ENCODE data around the gene MRPL41. TPM values are rescaled to one million over a fixed set of nuclear protein-coding genes. Genes with fewer than 3 reads are reported as not detected.

Gene MRPL41
- total and polyA plus RNA-seq, 2 of the 13 experiments (the other 11 are each of a cell fraction or from before 2014, with no cell fraction given): 20.9 to 54.0 TPM

DNA sequence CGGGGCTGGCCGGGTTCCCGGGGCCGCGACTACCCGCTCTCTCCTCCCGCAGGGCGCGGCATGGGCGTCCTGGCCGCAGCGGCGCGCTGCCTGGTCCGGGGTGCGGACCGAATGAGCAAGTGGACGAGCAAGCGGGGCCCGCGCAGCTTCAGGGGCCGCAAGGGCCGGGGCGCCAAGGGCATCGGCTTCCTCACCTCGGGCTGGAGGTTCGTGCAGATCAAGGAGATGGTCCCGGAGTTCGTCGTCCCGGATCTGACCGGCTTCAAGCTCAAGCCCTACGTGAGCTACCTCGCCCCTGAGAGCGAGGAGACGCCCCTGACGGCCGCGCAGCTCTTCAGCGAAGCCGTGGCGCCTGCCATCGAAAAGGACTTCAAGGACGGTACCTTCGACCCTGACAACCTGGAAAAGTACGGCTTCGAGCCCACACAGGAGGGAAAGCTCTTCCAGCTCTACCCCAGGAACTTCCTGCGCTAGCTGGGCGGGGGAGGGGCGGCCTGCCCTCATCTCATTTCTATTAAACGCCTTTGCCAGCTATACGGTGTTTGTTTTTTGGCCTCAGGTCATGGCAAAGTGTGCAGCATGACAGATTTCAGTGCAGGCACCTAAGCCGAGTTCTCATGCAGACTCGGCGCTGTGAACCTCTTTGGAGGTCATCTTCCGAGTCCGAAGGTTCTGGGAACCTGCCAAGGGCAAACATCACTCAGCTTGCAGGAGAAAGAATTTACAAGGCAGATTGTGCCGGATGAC lies 516 bp downstream of the MRPL41 start (continued):
- TF ChIP-seq ZNF550 (CRISPR knock-in tag; IDR thresholded peaks at IDR 0.05; ENCODE audit: borderline replicate concordance) (no peak), PHB2 (IDR thresholded peaks at IDR 0.05; ENCODE audit: partially characterized antibody) (no peak), DR1 (CRISPR knock-in tag; IDR thresholded peaks at IDR 0.05) (no peak; the same call in 1 of the 2 replicates), KDM1A (CRISPR knock-in tag; IDR thresholded peaks at IDR 0.05) (no peak), TFDP1 (CRISPR knock-in tag; IDR thresholded peaks at IDR 0.05; ENCODE audit: borderline replicate concordance) (peak; percentile 4; the same call in 1 of the 2 replicates), ZBTB38 (CRISPR knock-in tag; IDR thresholded peaks at IDR 0.05) (0 out of 2 replicates have a peak, but pooled peaks have one; percentile 42), CEBPG (CRISPR knock-in tag; IDR thresholded peaks at IDR 0.05) (no peak), HNF4G (IDR thresholded peaks at IDR 0.05; ENCODE audit: borderline replicate concordance, low read depth, low read length) (no peak), HNF4G (CRISPR knock-in tag; IDR thresholded peaks at IDR 0.05; ENCODE audit: borderline replicate concordance, low read depth) (no peak), TBP (CRISPR knock-in tag; IDR thresholded peaks at IDR 0.05) (no peak), ZNF281 (CRISPR knock-in tag; IDR thresholded peaks at IDR 0.05; ENCODE audit: borderline replicate concordance) (peak; percentile 53), ZNF687 (CRISPR knock-in tag; IDR thresholded peaks at IDR 0.05) (peak; percentile 66), ZNF34 (CRISPR knock-in tag; IDR thresholded peaks at IDR 0.05; ENCODE audit: borderline replicate concordance) (no peak), AHR (CRISPR knock-in tag; IDR thresholded peaks at IDR 0.05) (no peak), SP2 (CRISPR knock-in tag; IDR thresholded peaks at IDR 0.05) (no peak)
- TF ChIP-seq, protein P1, sequence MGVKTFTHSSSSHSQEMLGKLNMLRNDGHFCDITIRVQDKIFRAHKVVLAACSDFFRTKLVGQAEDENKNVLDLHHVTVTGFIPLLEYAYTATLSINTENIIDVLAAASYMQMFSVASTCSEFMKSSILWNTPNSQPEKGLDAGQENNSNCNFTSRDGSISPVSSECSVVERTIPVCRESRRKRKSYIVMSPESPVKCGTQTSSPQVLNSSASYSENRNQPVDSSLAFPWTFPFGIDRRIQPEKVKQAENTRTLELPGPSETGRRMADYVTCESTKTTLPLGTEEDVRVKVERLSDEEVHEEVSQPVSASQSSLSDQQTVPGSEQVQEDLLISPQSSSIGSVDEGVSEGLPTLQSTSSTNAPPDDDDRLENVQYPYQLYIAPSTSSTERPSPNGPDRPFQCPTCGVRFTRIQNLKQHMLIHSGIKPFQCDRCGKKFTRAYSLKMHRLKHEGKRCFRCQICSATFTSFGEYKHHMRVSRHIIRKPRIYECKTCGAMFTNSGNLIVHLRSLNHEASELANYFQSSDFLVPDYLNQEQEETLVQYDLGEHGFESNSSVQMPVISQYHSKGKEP (CRISPR knock-in tag; IDR thresholded peaks at IDR 0.05): no peak
- TF ChIP-seq, protein P2, sequence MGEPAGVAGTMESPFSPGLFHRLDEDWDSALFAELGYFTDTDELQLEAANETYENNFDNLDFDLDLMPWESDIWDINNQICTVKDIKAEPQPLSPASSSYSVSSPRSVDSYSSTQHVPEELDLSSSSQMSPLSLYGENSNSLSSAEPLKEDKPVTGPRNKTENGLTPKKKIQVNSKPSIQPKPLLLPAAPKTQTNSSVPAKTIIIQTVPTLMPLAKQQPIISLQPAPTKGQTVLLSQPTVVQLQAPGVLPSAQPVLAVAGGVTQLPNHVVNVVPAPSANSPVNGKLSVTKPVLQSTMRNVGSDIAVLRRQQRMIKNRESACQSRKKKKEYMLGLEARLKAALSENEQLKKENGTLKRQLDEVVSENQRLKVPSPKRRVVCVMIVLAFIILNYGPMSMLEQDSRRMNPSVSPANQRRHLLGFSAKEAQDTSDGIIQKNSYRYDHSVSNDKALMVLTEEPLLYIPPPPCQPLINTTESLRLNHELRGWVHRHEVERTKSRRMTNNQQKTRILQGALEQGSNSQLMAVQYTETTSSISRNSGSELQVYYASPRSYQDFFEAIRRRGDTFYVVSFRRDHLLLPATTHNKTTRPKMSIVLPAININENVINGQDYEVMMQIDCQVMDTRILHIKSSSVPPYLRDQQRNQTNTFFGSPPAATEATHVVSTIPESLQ (CRISPR knock-in tag; conservative IDR thresholded peaks at IDR 0.05): no peak

Measured in HepG2 (cell line).